Skeletal muscle tissue (tissue), 4 donors: ENCODE results near the gene FNTB. TPM values are rescaled to one million over a fixed set of nuclear protein-coding genes. Genes with fewer than 3 reads are reported as not detected.

Experiments used
- H3K27ac ChIP-seq: one replicate; pipeline ENCODE4 v1.7.0; 2013; ENCODE audit warnings: mild to moderate bottlenecking, low read depth, low read length, inconsistent platforms
- H3K27me3 ChIP-seq, 3 donors: one replicate each; pipeline ENCODE4 v1.7.0; 2013; ENCODE audit warnings: low read length in 3 of 3; ENCODE audit not compliant: control insufficient read depth in 3 of 3, insufficient read depth in 3 of 3
- H3K36me3 ChIP-seq, 3 donors: one replicate each; pipeline ENCODE4 v1.7.0; 2013; ENCODE audit warnings: low read length in 3 of 3; ENCODE audit not compliant: control insufficient read depth in 3 of 3, insufficient read depth in 3 of 3
- H3K4me1 ChIP-seq, 3 donors: one replicate each; pipeline ENCODE4 v1.7.0; 2013; ENCODE audit warnings: low read length in 3 of 3, mild to moderate bottlenecking in 3 of 3; ENCODE audit not compliant: control insufficient read depth in 3 of 3, insufficient read depth in 3 of 3
- H3K4me3 ChIP-seq, 3 donors: one replicate each; pipeline ENCODE4 v1.7.0; 2013; ENCODE audit warnings: low read length in 3 of 3
- H3K9ac ChIP-seq, 3 donors: one replicate each; pipeline ENCODE4 v1.7.0; 2013; ENCODE audit warnings: low read length in 3 of 3, mild to moderate bottlenecking in 3 of 3, moderate library complexity in 2 of 3, low read depth in 1 of 3
- H3K9me3 ChIP-seq, 3 donors: one replicate each; pipeline ENCODE4 v1.7.0; 2013; ENCODE audit warnings: low read length in 3 of 3; ENCODE audit not compliant: control insufficient read depth in 3 of 3
- total RNA-seq: library from RNA; depleted of rRNA; stranded (reverse); fragments of >200 nt; gene quantifications from one replicate; pipeline ENCODE4 v1.2.3, GENCODE V29; 2014
- donor health status: Osteomylitis.

The FNTB gene
- total RNA-seq, 1 donor from 2014 or later: 5.7 TPM

DNA sequence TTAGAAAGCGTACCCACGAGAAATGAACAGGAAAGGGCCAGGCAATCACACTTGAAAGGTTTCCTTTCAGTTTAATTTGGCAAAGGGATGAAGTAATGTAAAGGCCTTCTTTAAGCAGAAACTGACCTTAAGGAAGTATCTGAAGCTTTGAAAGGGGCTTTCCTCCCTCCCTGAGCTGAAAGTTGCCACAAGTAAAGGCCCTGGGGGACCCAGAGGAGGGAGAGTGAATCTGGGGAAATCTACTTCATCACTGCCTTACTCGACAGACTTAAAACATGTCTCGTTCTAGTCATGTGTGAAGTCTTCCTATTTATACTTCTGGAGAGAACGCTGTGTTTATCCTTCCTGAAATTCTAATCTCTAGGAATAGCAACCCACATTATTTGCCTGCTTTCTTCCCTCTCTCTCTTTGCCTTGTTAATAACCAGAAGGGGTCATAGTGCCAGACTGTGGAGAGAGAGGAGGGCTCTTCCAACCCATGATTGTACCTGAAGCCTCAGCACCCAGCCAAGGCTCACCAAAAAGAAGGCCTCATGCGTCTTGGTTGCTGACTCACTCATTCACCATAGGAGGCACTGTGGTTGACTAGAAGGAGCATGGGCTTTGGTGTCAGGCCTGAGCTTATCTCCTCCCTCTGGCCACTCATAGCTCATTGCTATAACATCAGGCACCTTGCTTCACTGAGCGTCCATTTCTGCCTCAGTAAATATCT lies 33.9 kb upstream of the FNTB start:
- peak overlapping the region in 2 of 3 donors; percentile 7 to 67 for H3K9ac ChIP-seq
- H3K4me3 ChIP-seq: no peak overlapping the region
- H3K9me3 ChIP-seq: no peaks in the 10 kb centered on the region
- peaks cover 0 to 5% (median 4%) of the 10 kb centered on the region in 3 donors for H3K36me3 ChIP-seq
- peak overlapping the region; percentile 96 for H3K27ac ChIP-seq
- H3K4me1 ChIP-seq: peaks cover 40 to 60% (median 51%) of the 10 kb centered on the region in 3 donors
- no peaks in the 10 kb centered on the region for H3K27me3 ChIP-seq

DNA sequence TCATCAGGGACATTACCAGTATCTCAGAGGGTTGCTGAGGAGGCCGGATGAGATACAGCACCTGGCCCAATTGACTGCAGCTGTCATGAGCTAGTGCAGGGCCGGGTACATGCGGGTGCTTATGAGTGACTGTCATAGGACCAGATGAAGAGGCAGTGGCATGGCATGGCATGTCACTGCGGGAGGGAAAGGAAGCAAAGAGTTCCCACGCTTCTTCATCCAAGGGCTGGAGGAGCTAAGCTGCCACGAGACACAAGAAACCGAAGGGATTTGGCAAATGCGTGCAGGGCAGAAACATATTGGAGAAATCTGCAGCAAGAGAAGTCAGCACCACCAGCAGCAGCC lies 33.4 kb upstream of the FNTB start:
- peak overlapping the region; percentile 96 for H3K27ac ChIP-seq
- H3K4me1 ChIP-seq: peaks cover 40 to 54% (median 49%) of the 10 kb centered on the region in 3 donors
- H3K4me3 ChIP-seq: no peak overlapping the region

DNA sequence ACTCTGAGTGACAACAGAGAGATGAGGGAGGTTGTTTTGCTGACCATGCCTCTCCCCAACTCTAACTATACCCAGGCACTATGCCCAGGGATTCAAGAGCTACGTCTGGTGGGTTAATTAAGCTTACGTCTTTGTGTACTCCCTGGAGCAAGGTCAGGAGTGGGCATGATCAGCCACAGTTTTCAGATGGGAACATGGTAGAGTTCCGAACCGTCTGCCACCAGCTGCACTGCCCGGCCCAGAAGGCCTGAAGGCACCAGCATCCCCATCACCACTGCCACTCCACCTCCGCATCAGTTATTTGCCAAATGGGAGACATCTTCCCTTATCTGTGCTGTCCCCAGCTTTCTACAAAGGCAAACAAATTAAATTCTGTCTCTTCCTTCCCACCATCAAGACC lies 33.0 kb upstream of the FNTB start:
- Histone ChIP-seq H3K4me3 (no peak overlapping the region), H3K36me3 (peaks cover 0 to 4% (median 2%) of the 10 kb centered on the region in 3 donors), H3K27me3 (no peaks in the 10 kb centered on the region), H3K4me1 (peaks cover 40 to 51% (median 46%) of the 10 kb centered on the region in 3 donors), H3K27ac (no peak overlapping the region), H3K9ac (no peak overlapping the region), H3K9me3 (no peaks in the 10 kb centered on the region)

More for the DNA sequence above, 33.4 kb upstream of the FNTB start:
- H3K27me3 ChIP-seq: no peaks in the 10 kb centered on the region
- H3K36me3 ChIP-seq: peaks cover 0 to 4% (median 4%) of the 10 kb centered on the region in 3 donors
- no peak overlapping the region for H3K9ac ChIP-seq
- H3K9me3 ChIP-seq: no peaks in the 10 kb centered on the region

DNA sequence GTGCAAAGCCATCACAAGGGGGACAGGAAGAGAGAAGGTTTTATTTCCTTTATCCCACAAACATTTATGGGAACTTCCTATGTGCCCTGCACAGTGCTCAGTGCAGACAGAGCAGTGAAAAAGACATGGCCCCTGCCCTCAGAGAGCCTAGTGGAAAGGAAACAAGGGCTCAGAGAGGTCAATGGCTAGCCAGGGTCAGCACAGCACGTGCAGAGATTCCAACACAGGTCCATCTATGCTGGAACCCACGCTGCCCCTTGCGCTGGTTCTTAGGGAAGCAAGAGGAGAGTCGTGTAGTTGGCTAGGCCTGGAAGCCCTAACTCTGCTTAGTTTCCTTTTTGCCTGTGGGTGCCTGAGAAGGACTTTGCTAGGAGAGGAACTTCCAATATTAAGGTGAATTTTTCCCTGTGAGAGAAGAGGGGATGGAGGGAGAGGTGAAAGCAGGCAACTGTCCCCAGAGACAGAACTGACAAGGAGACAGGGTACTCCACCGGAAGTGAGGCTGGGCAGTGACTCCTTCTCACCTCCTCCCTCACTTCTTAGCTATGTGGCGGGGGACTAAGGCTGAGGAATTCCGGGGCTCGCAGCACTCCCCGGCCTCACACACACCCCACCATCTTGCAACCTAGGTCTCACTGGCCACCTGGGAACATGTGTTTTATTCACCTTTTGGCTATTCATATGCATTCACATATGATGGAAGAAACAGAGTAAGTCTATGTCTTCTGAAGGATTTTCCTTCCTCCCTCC lies 32.0 kb upstream of the FNTB start:
- H3K9ac ChIP-seq: no peak overlapping the region
- H3K27me3 ChIP-seq: no peaks in the 10 kb centered on the region
- no peaks in the 10 kb centered on the region for H3K9me3 ChIP-seq
- H3K4me3 ChIP-seq: no peak overlapping the region
- H3K27ac ChIP-seq: no peak overlapping the region
- H3K36me3 ChIP-seq: peaks cover 0 to 2% (median 0%) of the 10 kb centered on the region in 3 donors
- peaks cover 40 to 45% (median 42%) of the 10 kb centered on the region in 3 donors for H3K4me1 ChIP-seq

DNA sequence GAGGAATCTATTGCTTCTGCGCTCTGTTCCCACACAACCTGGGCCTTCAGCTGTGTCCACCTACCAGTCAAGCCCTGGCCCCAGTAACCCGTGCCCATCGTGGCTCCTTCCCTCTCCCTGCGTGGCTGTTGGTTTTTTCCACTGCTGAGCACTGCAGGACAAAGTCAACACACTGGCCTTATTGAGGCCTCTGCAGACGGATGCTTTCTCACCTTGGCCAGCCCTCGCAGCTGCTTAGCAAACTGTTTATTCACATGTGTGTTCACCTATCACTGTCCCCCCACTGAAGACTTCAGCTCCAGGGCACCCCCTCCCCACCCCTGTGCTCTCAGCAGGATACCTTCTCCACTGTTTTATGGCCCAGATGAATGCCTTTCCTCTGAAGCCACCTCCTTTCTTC lies 31.4 kb upstream of the FNTB start:
- Histone ChIP-seq H3K4me1 (peaks cover 37 to 44% (median 38%) of the 10 kb centered on the region in 3 donors), H3K36me3 (peaks cover 0 to 2% (median 0%) of the 10 kb centered on the region in 3 donors), H3K9ac (no peak overlapping the region), H3K9me3 (no peaks in the 10 kb centered on the region), H3K27ac (no peak overlapping the region), H3K4me3 (no peak overlapping the region), H3K27me3 (no peaks in the 10 kb centered on the region)

DNA sequence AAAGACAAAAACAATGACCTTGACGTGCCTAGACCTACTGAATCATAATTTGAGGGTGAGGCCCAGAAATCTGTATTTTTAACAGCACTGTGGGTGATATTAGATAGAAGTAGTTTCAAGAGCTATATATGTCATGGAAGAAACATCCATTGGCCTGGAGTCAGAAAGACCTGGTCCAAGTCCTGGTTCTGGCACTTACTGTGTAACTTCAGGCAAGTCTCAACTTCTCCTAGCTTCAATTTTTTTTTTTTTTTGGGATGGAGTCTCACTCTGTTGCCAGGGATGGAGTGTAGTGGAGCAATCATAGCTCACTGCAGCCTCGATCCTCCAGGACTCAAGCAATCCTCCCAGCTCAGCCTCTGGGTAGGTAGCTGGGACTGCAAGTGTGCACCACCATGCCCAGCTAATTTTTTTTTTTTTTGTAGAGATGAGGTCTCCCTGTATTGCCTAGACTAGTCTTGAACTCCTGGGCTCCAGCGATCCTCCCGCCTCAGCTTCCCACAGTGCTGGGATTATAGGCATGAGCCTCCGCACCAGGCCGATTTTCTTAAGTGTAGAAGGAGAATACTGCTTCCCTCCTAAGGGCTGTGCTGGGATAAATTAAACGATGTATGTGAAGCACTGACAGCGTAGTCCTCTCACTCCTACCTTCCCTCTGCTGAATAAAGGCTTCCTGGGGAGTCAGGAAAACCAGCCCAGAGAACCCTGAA lies 29.8 kb upstream of the FNTB start:
- Histone ChIP-seq H3K4me1 (peaks cover 34 to 43% (median 35%) of the 10 kb centered on the region in 3 donors), H3K27me3 (no peaks in the 10 kb centered on the region), H3K9ac (no peak overlapping the region), H3K36me3 (peaks cover 0 to 2% (median 0%) of the 10 kb centered on the region in 3 donors), H3K4me3 (no peak overlapping the region), H3K9me3 (no peaks in the 10 kb centered on the region), H3K27ac (no peak overlapping the region)

DNA sequence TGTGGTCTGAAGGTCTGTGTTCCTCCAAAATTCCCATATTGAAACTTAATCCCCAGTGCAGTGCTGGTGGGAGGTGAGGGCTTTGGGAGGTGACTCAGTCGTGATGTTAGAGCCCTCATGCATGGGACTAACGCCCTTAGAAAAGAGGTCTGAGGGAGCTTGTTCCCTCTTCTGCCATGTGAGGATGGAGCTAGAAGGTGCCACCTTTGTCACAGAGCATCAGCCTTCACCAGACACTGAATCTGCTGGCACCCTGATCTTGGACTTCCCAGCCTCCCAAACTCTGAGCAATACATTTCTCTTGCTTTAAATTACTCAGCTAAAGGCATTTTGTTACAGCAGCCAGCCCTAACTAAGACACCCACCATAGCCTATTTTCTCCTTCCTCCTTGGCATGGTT lies 28.5 kb upstream of the FNTB start:
- Histone ChIP-seq H3K36me3 (peaks cover 0 to 2% (median 0%) of the 10 kb centered on the region in 3 donors), H3K27ac (no peak overlapping the region), H3K4me3 (no peak overlapping the region), H3K4me1 (peaks cover 21 to 30% (median 21%) of the 10 kb centered on the region in 3 donors), H3K27me3 (no peaks in the 10 kb centered on the region), H3K9me3 (no peaks in the 10 kb centered on the region), H3K9ac (no peak overlapping the region)

DNA sequence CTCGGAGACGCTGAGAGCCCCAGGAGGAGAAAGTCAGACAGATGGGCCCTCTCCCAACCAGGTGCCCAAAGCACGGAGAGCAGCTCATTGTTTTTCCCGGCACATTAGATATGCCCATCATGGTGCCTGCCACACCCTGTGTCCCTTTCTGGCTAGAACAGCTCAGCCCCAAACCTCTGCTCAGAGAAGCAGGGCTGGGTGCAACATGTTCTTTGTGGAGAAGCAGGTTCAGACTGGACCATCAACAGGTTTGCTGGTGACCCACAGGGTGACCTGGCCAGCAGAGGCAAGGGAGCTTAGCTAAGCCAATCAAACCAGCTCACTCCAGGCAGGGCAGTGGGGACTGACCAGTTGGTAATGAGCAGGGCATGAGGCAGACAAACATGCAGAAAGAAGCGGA lies 28.0 kb upstream of the FNTB start:
- H3K27me3 ChIP-seq: no peaks in the 10 kb centered on the region
- no peak overlapping the region for H3K4me3 ChIP-seq
- no peak overlapping the region for H3K9ac ChIP-seq
- H3K36me3 ChIP-seq: peaks cover 0 to 2% (median 0%) of the 10 kb centered on the region in 3 donors
- no peak overlapping the region for H3K27ac ChIP-seq
- H3K4me1 ChIP-seq: peaks cover 15 to 25% (median 16%) of the 10 kb centered on the region in 3 donors
- no peaks in the 10 kb centered on the region for H3K9me3 ChIP-seq

DNA sequence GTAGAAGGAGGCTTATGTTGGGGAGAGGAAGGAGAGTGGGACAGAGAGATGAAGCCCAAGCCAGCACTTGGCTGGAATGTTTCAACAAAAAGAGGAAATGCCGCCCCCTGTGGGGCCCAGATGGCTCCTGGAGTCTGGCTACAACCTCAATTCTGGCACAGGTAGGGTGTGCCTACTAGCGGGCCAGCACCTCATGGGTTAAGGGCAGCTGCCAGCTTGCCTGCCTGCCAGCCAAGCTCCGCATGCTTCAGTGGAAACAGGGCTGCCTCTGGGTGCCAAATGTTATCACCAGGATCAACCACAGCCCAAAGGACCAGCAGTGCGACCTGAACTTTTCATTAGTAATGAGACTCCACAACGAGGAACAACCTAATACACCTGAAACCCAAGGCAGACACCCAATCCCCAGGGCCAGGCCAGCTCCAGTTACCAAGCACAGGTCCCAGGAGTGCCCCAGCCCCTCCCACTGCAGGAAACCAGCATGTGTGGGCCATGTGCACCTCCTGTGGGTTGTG lies 25.9 kb upstream of the FNTB start:
- peak overlapping the region; percentile 9 for H3K27ac ChIP-seq
- H3K4me3 ChIP-seq: no peak overlapping the region
- peaks cover 15 to 31% (median 18%) of the 10 kb centered on the region in 3 donors for H3K4me1 ChIP-seq
- H3K9me3 ChIP-seq: no peaks in the 10 kb centered on the region
- no peaks in the 10 kb centered on the region for H3K27me3 ChIP-seq
- H3K9ac ChIP-seq: peak overlapping the region in 1 of 3 donors; percentile 40
- H3K36me3 ChIP-seq: peaks cover 0 to under 1% (median 0%) of the 10 kb centered on the region in 3 donors
